HG03575 (cell line): ENCODE results near the gene LRRC8C.

Experiments used
- ATAC-seq: cut with Tn5 transposase; IDR thresholded peaks from one replicate; pipeline ENCODE4 v1.9.1; 2021; ENCODE audit not compliant: unreplicated experiment, insufficient number of reproducible peaks, low FRiP score; ENCODE audit errors: extremely low read depth

Gene LRRC8C

GRCh38 chr1:89606227-89606980, 26.5 kb upstream of the LRRC8C start:
- no peak for ATAC-seq

- ATAC-seq = no peak
Measured at GRCh38 chr1:89607156-89607555, 25.8 kb upstream of the LRRC8C start.

GRCh38 chr1:89607586-89608318, 25.2 kb upstream of the LRRC8C start:
- ATAC-seq = no peak

GRCh38 chr1:89608319-89608983, 24.5 kb upstream of the LRRC8C start:
- no peak for ATAC-seq

GRCh38 chr1:89608984-89609725, 23.8 kb upstream of the LRRC8C start:
- no peak for ATAC-seq

GRCh38 chr1:89609781-89610456, 23.0 kb upstream of the LRRC8C start:
- no peak for ATAC-seq

- ATAC-seq = no peak
Measured at GRCh38 chr1:89610457-89611011, 22.4 kb upstream of the LRRC8C start.

GRCh38 chr1:89611721-89612120, 21.2 kb upstream of the LRRC8C start:
- peak; percentile 97 for ATAC-seq

GRCh38 chr1:89613928-89614327, 19.0 kb upstream of the LRRC8C start:
- ATAC-seq = no peak

GRCh38 chr1:89615676-89616598, 17.0 kb upstream of the LRRC8C start:
- no peak for ATAC-seq

GRCh38 chr1:89616844-89617627, 15.9 kb upstream of the LRRC8C start:
- no peak for ATAC-seq

- ATAC-seq = no peak
Measured at GRCh38 chr1:89620664-89621063, 12.3 kb upstream of the LRRC8C start.

GRCh38 chr1:89622895-89623294, 10.0 kb upstream of the LRRC8C start:
- ATAC-seq = no peak

GRCh38 chr1:89624314-89624713, 8.6 kb upstream of the LRRC8C start:
- no peak for ATAC-seq

GRCh38 chr1:89624715-89625323, 8.1 kb upstream of the LRRC8C start:
- ATAC-seq = no peak

GRCh38 chr1:89627596-89627962, 5.3 kb upstream of the LRRC8C start:
- ATAC-seq = no peak

GRCh38 chr1:89629146-89629545, 3.8 kb upstream of the LRRC8C start:
- no peak for ATAC-seq
